ENCODE results near the gene C14orf93.
"Not testable (repeated sequence)": the region's sequence is repeated elsewhere in the genome, so short reads cannot be mapped to it uniquely, and the experiment has no call there.

C14orf93 gene

DNA sequence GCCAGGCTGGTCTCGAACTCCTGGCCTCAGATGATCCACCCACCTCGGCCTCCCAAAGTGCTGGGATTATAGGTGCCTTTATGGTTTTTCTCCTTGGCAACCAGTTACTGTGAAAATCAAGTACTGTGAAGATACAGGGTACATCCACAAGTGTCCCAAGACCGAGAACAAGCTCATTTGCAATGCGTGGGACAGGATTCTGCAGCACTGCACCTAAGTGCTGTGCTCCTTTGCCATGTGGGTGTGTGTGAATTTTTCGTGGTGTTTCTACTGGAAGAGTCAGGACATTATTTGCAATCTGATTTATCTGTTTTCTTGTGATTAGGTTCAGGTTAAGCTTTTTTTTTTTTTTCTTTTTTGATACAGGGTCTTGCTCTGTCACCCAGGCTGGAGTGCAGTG is 7.1 kb upstream of the C14orf93 start:
- no peak for TF ChIP-seq EZH2phosphoT487 (IDR thresholded peaks at IDR 0.05; ENCODE audit: low read depth)
- TF ChIP-seq, protein P1, sequence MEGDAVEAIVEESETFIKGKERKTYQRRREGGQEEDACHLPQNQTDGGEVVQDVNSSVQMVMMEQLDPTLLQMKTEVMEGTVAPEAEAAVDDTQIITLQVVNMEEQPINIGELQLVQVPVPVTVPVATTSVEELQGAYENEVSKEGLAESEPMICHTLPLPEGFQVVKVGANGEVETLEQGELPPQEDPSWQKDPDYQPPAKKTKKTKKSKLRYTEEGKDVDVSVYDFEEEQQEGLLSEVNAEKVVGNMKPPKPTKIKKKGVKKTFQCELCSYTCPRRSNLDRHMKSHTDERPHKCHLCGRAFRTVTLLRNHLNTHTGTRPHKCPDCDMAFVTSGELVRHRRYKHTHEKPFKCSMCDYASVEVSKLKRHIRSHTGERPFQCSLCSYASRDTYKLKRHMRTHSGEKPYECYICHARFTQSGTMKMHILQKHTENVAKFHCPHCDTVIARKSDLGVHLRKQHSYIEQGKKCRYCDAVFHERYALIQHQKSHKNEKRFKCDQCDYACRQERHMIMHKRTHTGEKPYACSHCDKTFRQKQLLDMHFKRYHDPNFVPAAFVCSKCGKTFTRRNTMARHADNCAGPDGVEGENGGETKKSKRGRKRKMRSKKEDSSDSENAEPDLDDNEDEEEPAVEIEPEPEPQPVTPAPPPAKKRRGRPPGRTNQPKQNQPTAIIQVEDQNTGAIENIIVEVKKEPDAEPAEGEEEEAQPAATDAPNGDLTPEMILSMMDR (IDR thresholded peaks at IDR 0.05; ENCODE audit: low read depth, low read length) = no peak
- Histone ChIP-seq H2AFZ (ENCODE audit: low read depth, low read length) (no peak overlapping the region), H3K27me3 (ENCODE audit: low read depth, low read length) (no peaks in the 10 kb centered on the region), H3K9me3 (ENCODE audit: insufficient read depth, low read length) (no peaks in the 10 kb centered on the region), H3K79me2 (ENCODE audit: low read length) (no peaks in the 10 kb centered on the region), H3K9ac (ENCODE audit: low read length) (no peak overlapping the region), H3K27ac (ENCODE audit: low read length) (no peak overlapping the region), H4K20me1 (ENCODE audit: insufficient read depth, low read length) (no peaks in the 10 kb centered on the region), H3K4me3 (ENCODE audit: low read length) (no peak overlapping the region), H3K36me3 (replicated peaks; ENCODE audit: low read depth, low read length) (no peaks in the 10 kb centered on the region), H3K4me2 (ENCODE audit: low read length) (no peak overlapping the region), H3K4me1 (ENCODE audit: low read length) (no peaks in the 10 kb centered on the region)

- no peaks in the 10 kb centered on the region for H3K9me3 ChIP-seq (ENCODE audit: insufficient read depth, low read length)
- no peaks in the 10 kb centered on the region for H3K27me3 ChIP-seq (ENCODE audit: low read depth, low read length)
- H4K20me1 ChIP-seq (ENCODE audit: insufficient read depth, low read length) = no peaks in the 10 kb centered on the region
- TF ChIP-seq EZH2phosphoT487 (IDR thresholded peaks at IDR 0.05; ENCODE audit: low read depth) = no peak
- TF ChIP-seq, protein P1 (IDR thresholded peaks at IDR 0.05; ENCODE audit: low read depth, low read length) = no peak
- no peak overlapping the region for H3K4me2 ChIP-seq (ENCODE audit: low read length)
- no peak overlapping the region for H2AFZ ChIP-seq (ENCODE audit: low read depth, low read length)
- no peak overlapping the region for H3K9ac ChIP-seq (ENCODE audit: low read length)
- no peaks in the 10 kb centered on the region for H3K4me1 ChIP-seq (ENCODE audit: low read length)
- no peaks in the 10 kb centered on the region for H3K36me3 ChIP-seq (replicated peaks; ENCODE audit: low read depth, low read length)
- H3K4me3 ChIP-seq (ENCODE audit: low read length) = no peak overlapping the region
- H3K79me2 ChIP-seq (ENCODE audit: low read length) = no peaks in the 10 kb centered on the region
- H3K27ac ChIP-seq (ENCODE audit: low read length) = no peak overlapping the region
Observed at GRCh38 chr14:23015618-23016017, 5.7 kb upstream of the C14orf93 start.

DNA sequence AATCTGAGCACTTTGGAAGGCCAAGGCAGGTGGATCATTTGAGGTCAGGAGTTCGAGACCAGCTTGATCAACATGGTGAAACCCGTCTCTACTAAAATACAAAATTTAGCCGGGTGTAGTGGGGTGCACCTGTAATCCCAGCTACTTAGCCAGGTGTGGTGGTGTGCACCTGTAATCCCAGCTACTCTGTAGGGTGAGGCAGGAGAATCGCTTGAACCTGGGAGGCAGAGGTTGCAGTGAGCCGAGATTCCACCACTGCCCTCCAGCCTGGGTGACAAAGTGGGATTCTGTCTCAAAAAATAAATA is 3.8 kb upstream of the C14orf93 start:
- H2AFZ ChIP-seq (ENCODE audit: low read depth, low read length); H3K9me3 ChIP-seq (ENCODE audit: insufficient read depth, low read length): not testable (repeated sequence)

GRCh38 chr14:23013054-23013748 is 3.3 kb upstream of the C14orf93 start:
- H3K79me2 ChIP-seq (ENCODE audit: low read length) = 0 out of 2 replicates have a peak, but pooled peaks cover 2% of the 10 kb centered on the region
- no peak overlapping the region for H2AFZ ChIP-seq (ENCODE audit: low read depth, low read length)
- H3K4me1 ChIP-seq (ENCODE audit: low read length) = peaks cover 17% of the 10 kb centered on the region
- no peaks in the 10 kb centered on the region for H4K20me1 ChIP-seq (ENCODE audit: insufficient read depth, low read length)
- no peaks in the 10 kb centered on the region for H3K9me3 ChIP-seq (ENCODE audit: insufficient read depth, low read length)
- no peaks in the 10 kb centered on the region for H3K36me3 ChIP-seq (replicated peaks; ENCODE audit: low read depth, low read length)
- no peak for TF ChIP-seq EZH2phosphoT487 (IDR thresholded peaks at IDR 0.05; ENCODE audit: low read depth)
- TF ChIP-seq, protein P1 (IDR thresholded peaks at IDR 0.05; ENCODE audit: low read depth, low read length) = no peak
- H3K4me3 ChIP-seq (ENCODE audit: low read length) = no peak overlapping the region
- no peaks in the 10 kb centered on the region for H3K27me3 ChIP-seq (ENCODE audit: low read depth, low read length)
- H3K9ac ChIP-seq (ENCODE audit: low read length) = no peak overlapping the region
- no peak overlapping the region for H3K27ac ChIP-seq (ENCODE audit: low read length)
- no peak overlapping the region for H3K4me2 ChIP-seq (ENCODE audit: low read length)

More for the DNA sequence above, 3.8 kb upstream of the C14orf93 start:
- H3K4me2 ChIP-seq (ENCODE audit: low read length); H4K20me1 ChIP-seq (ENCODE audit: insufficient read depth, low read length); H3K4me3 ChIP-seq (ENCODE audit: low read length); H3K27ac ChIP-seq (ENCODE audit: low read length); H3K36me3 ChIP-seq (replicated peaks; ENCODE audit: low read depth, low read length); H3K9ac ChIP-seq (ENCODE audit: low read length); H3K27me3 ChIP-seq (ENCODE audit: low read depth, low read length); H3K79me2 ChIP-seq (ENCODE audit: low read length): not testable (repeated sequence)
- H3K4me1 ChIP-seq (ENCODE audit: low read length) = peaks cover 12% of the 10 kb centered on the region

All from OCI-LY3 (cell line).